Measurements from ENCODE around the gene KIAA0753. TPM values are rescaled to one million over a fixed set of nuclear protein-coding genes. Genes with fewer than 3 reads are reported as not detected.
"Not testable (repeated sequence)": the region's sequence is repeated elsewhere in the genome, so short reads cannot be mapped to it uniquely, and the experiment has no call there.

KIAA0753 gene
- total RNA-seq, 1 experiment from 2014 or later: 18.3 TPM

GRCh38 chr17:6656797-6657632 is 16.5 kb upstream of the KIAA0753 start:
- H3K9me2 ChIP-seq (ENCODE audit: insufficient read depth); H4K20me1 ChIP-seq (ENCODE audit: insufficient read depth); H3K27me3 ChIP-seq (ENCODE audit: insufficient read depth, low read length); H3K27ac ChIP-seq (ENCODE audit: low read depth, low read length); POLR2A ChIA-PET; H2AFZ ChIP-seq (ENCODE audit: low read depth, low read length, poor library complexity, severe bottlenecking); H3K79me2 ChIP-seq (ENCODE audit: insufficient read depth, low read length); H3K36me3 ChIP-seq (ENCODE audit: control insufficient read depth in 1 of 2, insufficient read depth in 2 of 2, low read length in 2 of 2); H3K4me1 ChIP-seq (ENCODE audit: control insufficient read depth in 1 of 2, insufficient read depth in 2 of 2, low read length in 2 of 2); H3K9me3 ChIP-seq (ENCODE audit: control insufficient read depth in 1 of 2, insufficient read depth in 1 of 2, low read depth in 1 of 2, low read length in 2 of 2); intact Hi-C loops (cut with micrococcal nuclease); DNase-seq (ENCODE audit: low read depth, low spot score); BruUV-seq (replicated peaks): not testable (repeated sequence)
- ChIA-PET RAD21 (ENCODE audit: low non-redundant PET in 1 of 2, low total read pairs in 2 of 2, uncharacterized antibody in 2 of 2, unreplicated experiment in 2 of 2) (interaction anchor here (0.6 to 0.8 kb wide), 2 partner anchors 15 to 16 kb away, joined by 3 read pairs; no protein-coding TSS in a partner anchor), CTCF (interaction anchor here (0.7 to 1.2 kb wide), 2 partner anchors 186 to 347 kb away, joined by 3 to 4 read pairs; no protein-coding TSS in a partner anchor)
- Histone ChIP-seq H3K4me2 (ENCODE audit: low read length) (peak overlapping the region; percentile 69), H3K4me3 (replicated peaks in 1 of 2; ENCODE audit: low read depth in 1 of 2, low read length in 2 of 2) (peak overlapping the region; percentile 40 to 50), H3K9ac (ENCODE audit: low read length) (peak overlapping the region; percentile 25)
- ATAC-seq: peak; percentile 79

DNA sequence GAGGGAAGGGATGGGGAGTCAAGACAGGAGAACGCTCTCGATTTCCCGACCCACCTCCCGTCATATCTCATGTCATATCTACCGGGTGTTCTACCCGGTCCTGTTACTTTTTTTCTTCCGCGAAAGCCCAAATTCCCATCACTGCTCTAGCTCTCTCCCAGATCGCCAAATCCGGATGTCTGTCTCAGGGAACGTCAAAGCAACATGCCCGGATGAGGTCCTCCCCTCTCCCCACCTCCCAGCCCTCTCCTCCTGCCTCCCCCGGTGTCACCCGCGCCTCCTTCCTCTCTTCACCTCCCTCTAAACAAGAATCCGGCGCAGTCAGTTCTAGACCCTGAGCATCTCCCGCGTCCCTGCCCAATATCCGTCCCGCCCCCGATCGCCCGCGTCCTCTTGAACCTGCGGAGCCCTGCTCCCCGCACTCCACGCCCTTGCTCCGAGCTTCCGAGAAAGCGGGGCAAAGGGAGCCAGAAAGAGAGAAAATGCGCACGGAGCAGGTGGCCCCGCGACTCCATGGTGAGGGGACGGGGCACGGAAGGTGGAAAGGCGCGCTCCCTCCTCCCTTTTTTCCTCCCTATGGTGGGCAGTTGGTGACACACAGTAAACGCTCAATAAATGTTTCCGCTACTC is 15.3 kb upstream of the KIAA0753 start:
- H3K9me3 ChIP-seq (ENCODE audit: control insufficient read depth in 1 of 2, insufficient read depth in 1 of 2, low read depth in 1 of 2, low read length in 2 of 2); H3K4me2 ChIP-seq (ENCODE audit: low read length); CTCF ChIA-PET; POLR2A ChIA-PET; DNase-seq (ENCODE audit: low read depth, low spot score); H3K4me3 ChIP-seq (replicated peaks in 1 of 2; ENCODE audit: low read depth in 1 of 2, low read length in 2 of 2); ATAC-seq; intact Hi-C loops (cut with micrococcal nuclease); H3K27ac ChIP-seq (ENCODE audit: low read depth, low read length); H3K36me3 ChIP-seq (ENCODE audit: control insufficient read depth in 1 of 2, insufficient read depth in 2 of 2, low read length in 2 of 2); H3K9ac ChIP-seq (ENCODE audit: low read length); H3K79me2 ChIP-seq (ENCODE audit: insufficient read depth, low read length); BruUV-seq (replicated peaks); H3K9me2 ChIP-seq (ENCODE audit: insufficient read depth); H4K20me1 ChIP-seq (ENCODE audit: insufficient read depth); H3K27me3 ChIP-seq (ENCODE audit: insufficient read depth, low read length); H2AFZ ChIP-seq (ENCODE audit: low read depth, low read length, poor library complexity, severe bottlenecking); RAD21 ChIA-PET (ENCODE audit: low non-redundant PET in 1 of 2, low total read pairs in 2 of 2, uncharacterized antibody in 2 of 2, unreplicated experiment in 2 of 2): not testable (repeated sequence)
- peaks cover 5 to 15% of the 10 kb centered on the region in 2 experiments; a peak in 3 of 4 replicates for H3K4me1 ChIP-seq (ENCODE audit: control insufficient read depth in 1 of 2, insufficient read depth in 2 of 2, low read length in 2 of 2)
